GM12865 (cell line): ENCODE measurements around the gene SMTNL1.

ENCODE experiments used
- DNase-seq: peaks from one replicate; pipeline ENCODE4 v3.0.0; 2010; ENCODE audit warnings: low read depth
- H3K4me3 ChIP-seq: 2 replicates; pipeline ENCODE4 v1.5.1; 2011; ENCODE audit warnings: mild to moderate bottlenecking, low read depth, low read length, control low read depth
- CTCF ChIP-seq: IDR thresholded peaks from 2 replicates; pipeline ENCODE4 v1.5.1; 2011; ENCODE audit warnings: low read length, control low read depth, low read depth, inconsistent platforms; ENCODE audit not compliant: insufficient read depth; ENCODE audit errors: missing control alignments

SMTNL1 gene

GRCh38 chr11:57539342-57539741 lies 1.9 kb downstream of the SMTNL1 start:
- DNase-seq = no peak
- no peak for TF ChIP-seq CTCF
- H3K4me3 ChIP-seq = no peak overlapping the region

GRCh38 chr11:57541169-57541568 lies 3.8 kb downstream of the SMTNL1 start:
- TF ChIP-seq CTCF = no peak
- no peak for DNase-seq
- H3K4me3 ChIP-seq = no peak overlapping the region

GRCh38 chr11:57542582-57542981 lies 5.2 kb downstream of the SMTNL1 start:
- TF ChIP-seq CTCF = no peak
- no peak for DNase-seq
- no peak overlapping the region for H3K4me3 ChIP-seq

- no peak for TF ChIP-seq CTCF
- DNase-seq = no peak
- no peak overlapping the region for H3K4me3 ChIP-seq
Observed at GRCh38 chr11:57543593-57543992, 6.2 kb downstream of the SMTNL1 start.

- no peak for DNase-seq
Observed at GRCh38 chr11:57544566-57544965, 7.2 kb downstream of the SMTNL1 start.

GRCh38 chr11:57545883-57546282 lies 8.5 kb downstream of the SMTNL1 start:
- no peak overlapping the region for H3K4me3 ChIP-seq
- no peak for TF ChIP-seq CTCF
- DNase-seq = no peak

More at GRCh38 chr11:57544566-57544965, 7.2 kb downstream of the SMTNL1 start:
- TF ChIP-seq CTCF = no peak
- H3K4me3 ChIP-seq = no peak overlapping the region

- TF ChIP-seq CTCF = no peak
- no peak overlapping the region for H3K4me3 ChIP-seq
- no peak for DNase-seq
Observed at GRCh38 chr11:57546451-57546850, 9.1 kb downstream of the SMTNL1 start.
